Measurements from ENCODE around the gene RUSC2. TPM values are rescaled to one million over a fixed set of nuclear protein-coding genes. Genes with fewer than 3 reads are reported as not detected.
A peak's percentile ranks its signal among the peaks of the same experiment; 100 is the strongest.

RUSC2 gene
- total RNA-seq, 1 experiment from 2014 or later, result 11.6 TPM

DNA sequence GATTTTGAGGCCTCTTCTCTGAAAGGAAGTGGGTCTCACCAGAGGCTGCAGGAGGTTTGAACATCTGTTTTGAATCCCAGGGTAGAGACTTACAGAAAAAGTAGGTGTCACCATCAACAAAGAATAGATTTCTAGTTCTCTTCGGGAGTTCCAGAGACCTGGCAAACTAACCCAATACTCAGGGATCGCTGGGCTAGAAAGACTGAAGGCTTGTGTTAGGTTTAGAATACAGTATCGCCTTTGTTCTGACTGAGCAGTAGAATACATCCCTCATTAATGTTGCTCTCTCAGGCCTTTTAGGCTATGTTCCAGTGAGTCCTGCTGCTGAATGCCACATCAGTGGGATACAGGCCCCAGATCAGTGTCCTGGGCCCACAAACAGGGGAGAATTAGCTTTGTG lies 27.2 kb downstream of the RUSC2 start:
- Histone ChIP-seq H3K4me3 (replicated peaks in 1 of 2; ENCODE audit: low read depth in 1 of 2, low read length in 2 of 2) (no peak overlapping the region), H2AFZ (ENCODE audit: low read depth, low read length, poor library complexity, severe bottlenecking) (no peak overlapping the region), H3K36me3 (ENCODE audit: control insufficient read depth in 1 of 2, insufficient read depth in 2 of 2, low read length in 2 of 2) (no peaks in the 10 kb centered on the region), H3K4me1 (ENCODE audit: control insufficient read depth in 1 of 2, insufficient read depth in 2 of 2, low read length in 2 of 2) (peaks cover 53 to 78% of the 10 kb centered on the region in 2 experiments), H3K79me2 (ENCODE audit: insufficient read depth, low read length) (peaks cover 12% of the 10 kb centered on the region), H3K9me2 (ENCODE audit: insufficient read depth) (no peaks in the 10 kb centered on the region), H3K27me3 (ENCODE audit: insufficient read depth, low read length) (no peaks in the 10 kb centered on the region), H4K20me1 (ENCODE audit: insufficient read depth) (no peaks in the 10 kb centered on the region), H3K9ac (ENCODE audit: low read length) (peak overlapping the region; percentile 46), H3K27ac (ENCODE audit: low read depth, low read length) (peak overlapping the region; percentile 54; the same call in 1 of the 2 replicates), H3K4me2 (ENCODE audit: low read length) (peak overlapping the region; percentile 70), H3K9me3 (ENCODE audit: control insufficient read depth in 1 of 2, insufficient read depth in 1 of 2, low read depth in 1 of 2, low read length in 2 of 2) (no peaks in the 10 kb centered on the region)
- intact Hi-C loops (cut with micrococcal nuclease), result no loop called here
- TF ChIP-seq TCF7L2 (IDR thresholded peaks at IDR 0.05; ENCODE audit: borderline replicate concordance, extremely low read depth, insufficient read depth, insufficient read length) (no peak), POLR2A (IDR thresholded peaks at IDR 0.05; ENCODE audit: borderline replicate concordance, extremely low read depth, insufficient read depth, insufficient read length) (no peak), SRF (IDR thresholded peaks at IDR 0.05; ENCODE audit: low read depth) (no peak), RAD21 (IDR thresholded peaks at IDR 0.05; ENCODE audit: low read depth) (no peak), ATF3 (IDR thresholded peaks at IDR 0.05) (no peak), SP1 (IDR thresholded peaks at IDR 0.05; ENCODE audit: low read depth) (no peak), FOSL1 (IDR thresholded peaks at IDR 0.05; ENCODE audit: low read depth) (no peak), ELF1 (IDR thresholded peaks at IDR 0.05; ENCODE audit: borderline replicate concordance, low read depth) (no peak), YY1 (IDR thresholded peaks at IDR 0.05; ENCODE audit: extremely low read depth, insufficient replicate concordance, low read depth, low read length) (no peak), SIN3A (IDR thresholded peaks at IDR 0.05; ENCODE audit: low read depth) (no peak), EZH2 (IDR thresholded peaks at IDR 0.05) (no peak), CBX3 (IDR thresholded peaks at IDR 0.05; ENCODE audit: low read depth) (no peak)
- ATAC-seq (no peak), DNase-seq (ENCODE audit: low read depth, low spot score) (no peak)
- ChIA-PET POLR2A (interaction anchor here (0.6 to 1.1 kb wide), 2 partner anchors 12 to 28 kb away, joined by 3 read pairs; partner anchors contain the start of gene RUSC2), CTCF (no interaction called here), RAD21 (ENCODE audit: low non-redundant PET in 1 of 2, low total read pairs in 2 of 2, uncharacterized antibody in 2 of 2, unreplicated experiment in 2 of 2) (no interaction called here)
- BruUV-seq (replicated peaks), result no TSS peak

Measured in HCT116 (cell line).